DND-41 (cell line): ENCODE results near the gene TCF19.

Source experiments
- EZH2 ChIP-seq: IDR thresholded peaks from 3 replicates; pipeline ENCODE4 v1.6.1; 2012; ENCODE audit warnings: borderline replicate concordance, low read depth, mild to moderate bottlenecking, moderate library complexity, low read length, inconsistent platforms; ENCODE audit not compliant: severe bottlenecking
- TF ChIP-seq, protein P1 (sequence below): IDR thresholded peaks from 2 replicates; pipeline ENCODE4 v1.5.1; 2012; ENCODE audit warnings: borderline replicate concordance, low read length, moderate library complexity, mild to moderate bottlenecking; ENCODE audit not compliant: poor library complexity, severe bottlenecking; ENCODE audit errors: extremely low read depth

DNA sequence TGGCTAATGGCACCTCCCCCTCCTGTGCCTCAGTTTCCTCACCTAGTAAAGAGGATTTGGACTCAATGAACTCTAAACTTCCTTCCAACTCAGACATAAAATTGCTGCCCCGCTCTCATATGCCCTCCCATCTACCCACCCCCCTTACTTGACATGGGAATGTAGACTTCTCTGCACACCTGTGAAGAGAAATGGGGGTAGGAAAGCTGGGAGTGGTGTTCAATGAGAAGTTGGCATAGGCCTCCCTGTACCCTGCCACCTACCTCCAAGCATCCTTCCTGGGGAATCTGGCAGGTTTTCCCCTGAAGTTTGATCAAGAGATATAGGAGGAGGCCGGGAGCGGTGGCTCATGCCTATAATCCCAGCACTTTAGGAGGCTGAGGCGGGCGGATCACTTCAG, 16.0 kb downstream of the TCF19 start:
- TF ChIP-seq, protein P1, sequence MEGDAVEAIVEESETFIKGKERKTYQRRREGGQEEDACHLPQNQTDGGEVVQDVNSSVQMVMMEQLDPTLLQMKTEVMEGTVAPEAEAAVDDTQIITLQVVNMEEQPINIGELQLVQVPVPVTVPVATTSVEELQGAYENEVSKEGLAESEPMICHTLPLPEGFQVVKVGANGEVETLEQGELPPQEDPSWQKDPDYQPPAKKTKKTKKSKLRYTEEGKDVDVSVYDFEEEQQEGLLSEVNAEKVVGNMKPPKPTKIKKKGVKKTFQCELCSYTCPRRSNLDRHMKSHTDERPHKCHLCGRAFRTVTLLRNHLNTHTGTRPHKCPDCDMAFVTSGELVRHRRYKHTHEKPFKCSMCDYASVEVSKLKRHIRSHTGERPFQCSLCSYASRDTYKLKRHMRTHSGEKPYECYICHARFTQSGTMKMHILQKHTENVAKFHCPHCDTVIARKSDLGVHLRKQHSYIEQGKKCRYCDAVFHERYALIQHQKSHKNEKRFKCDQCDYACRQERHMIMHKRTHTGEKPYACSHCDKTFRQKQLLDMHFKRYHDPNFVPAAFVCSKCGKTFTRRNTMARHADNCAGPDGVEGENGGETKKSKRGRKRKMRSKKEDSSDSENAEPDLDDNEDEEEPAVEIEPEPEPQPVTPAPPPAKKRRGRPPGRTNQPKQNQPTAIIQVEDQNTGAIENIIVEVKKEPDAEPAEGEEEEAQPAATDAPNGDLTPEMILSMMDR, result no peak
- no peak for TF ChIP-seq EZH2
